Ecto neural progenitor cell (in vitro differentiated cells): ENCODE measurements around the gene KIAA0753.

Experiments
- DNase-seq: peaks from one replicate; pipeline ENCODE4 v3.0.0-alpha.2; 2018; ENCODE audit warnings: low spot score

KIAA0753 gene

GRCh38 chr17:6641247-6641863, 844 bp upstream of the KIAA0753 start:
- no peak for DNase-seq

- DNase-seq: peak; percentile 82
These were observed 650 bp downstream of the KIAA0753 start for GRCh38 chr17:6639586-6640535.

- peak; percentile 58 for DNase-seq
These were observed 1.4 kb downstream of the KIAA0753 start for GRCh38 chr17:6639014-6639585.

- DNase-seq: no peak
These were observed 2.2 kb downstream of the KIAA0753 start for GRCh38 chr17:6638046-6638908.

GRCh38 chr17:6637458-6637840, 3.1 kb downstream of the KIAA0753 start:
- DNase-seq: no peak

GRCh38 chr17:6636616-6637457, 3.7 kb downstream of the KIAA0753 start:
- peak; percentile 49 for DNase-seq

- DNase-seq: no peak
These were observed 4.4 kb downstream of the KIAA0753 start for GRCh38 chr17:6636105-6636504.

GRCh38 chr17:6633263-6633662, 7.2 kb downstream of the KIAA0753 start:
- no peak for DNase-seq

GRCh38 chr17:6632530-6632929, 8.0 kb downstream of the KIAA0753 start:
- DNase-seq: no peak

GRCh38 chr17:6630390-6630789, 10.1 kb downstream of the KIAA0753 start:
- no peak for DNase-seq

- DNase-seq: no peak
These were observed 13.5 kb downstream of the KIAA0753 start for GRCh38 chr17:6627019-6627418.

GRCh38 chr17:6626616-6627015, 13.9 kb downstream of the KIAA0753 start:
- DNase-seq: no peak

- DNase-seq: no peak
These were observed 16.6 kb downstream of the KIAA0753 start for GRCh38 chr17:6623941-6624340.

GRCh38 chr17:6611231-6611630, 29.3 kb downstream of the KIAA0753 start:
- DNase-seq: no peak

GRCh38 chr17:6610011-6610410, 30.5 kb downstream of the KIAA0753 start:
- DNase-seq: no peak

- no peak for DNase-seq
These were observed 32.2 kb downstream of the KIAA0753 start for GRCh38 chr17:6608321-6608720.

GRCh38 chr17:6605142-6605541, 35.4 kb downstream of the KIAA0753 start:
- DNase-seq: no peak

- no peak for DNase-seq
These were observed 36.7 kb downstream of the KIAA0753 start for GRCh38 chr17:6603744-6604325.

- no peak for DNase-seq
These were observed 38.4 kb downstream of the KIAA0753 start for GRCh38 chr17:6602141-6602540.

- DNase-seq: no peak
These were observed 41.1 kb downstream of the KIAA0753 start for GRCh38 chr17:6599364-6599763.

- no peak for DNase-seq
These were observed 42.8 kb downstream of the KIAA0753 start for GRCh38 chr17:6597727-6598126.
